Duodenal mucosa (tissue), 2 donors: ENCODE data around the gene SLC38A1.

ENCODE experiments used
- H3K27ac ChIP-seq: one replicate; pipeline ENCODE4 v1.7.0; 2013; ENCODE audit warnings: low read depth, low read length
- H3K27me3 ChIP-seq, 2 donors: one replicate each; pipeline ENCODE4 v1.7.0; 2013; ENCODE audit warnings: low read length in 2 of 2, control low read depth in 1 of 2; ENCODE audit not compliant: insufficient read depth in 2 of 2, control insufficient read depth in 1 of 2
- H3K36me3 ChIP-seq, 2 donors: one replicate each; pipeline ENCODE4 v1.7.0; 2013; ENCODE audit warnings: low read length in 2 of 2, control low read depth in 1 of 2; ENCODE audit not compliant: insufficient read depth in 2 of 2, control insufficient read depth in 1 of 2
- H3K4me1 ChIP-seq, 2 donors: one replicate each; pipeline ENCODE4 v1.7.0; 2013; ENCODE audit warnings: low read length in 2 of 2, control low read depth in 1 of 2; ENCODE audit not compliant: insufficient read depth in 2 of 2, control insufficient read depth in 1 of 2
- H3K4me3 ChIP-seq, 2 donors: one replicate each; pipeline ENCODE4 v1.7.0; 2013; ENCODE audit warnings: low read length in 2 of 2, low read depth in 1 of 2
- H3K9ac ChIP-seq, 2 donors: one replicate each; pipeline ENCODE4 v1.7.0; 2013; ENCODE audit warnings: low read length in 2 of 2, low read depth in 1 of 2
- H3K9me3 ChIP-seq, 2 donors: one replicate each; pipeline ENCODE4 v1.7.0; 2013; ENCODE audit warnings: low read length in 2 of 2, control low read depth in 1 of 2; ENCODE audit not compliant: control insufficient read depth in 1 of 2

SLC38A1 gene

DNA sequence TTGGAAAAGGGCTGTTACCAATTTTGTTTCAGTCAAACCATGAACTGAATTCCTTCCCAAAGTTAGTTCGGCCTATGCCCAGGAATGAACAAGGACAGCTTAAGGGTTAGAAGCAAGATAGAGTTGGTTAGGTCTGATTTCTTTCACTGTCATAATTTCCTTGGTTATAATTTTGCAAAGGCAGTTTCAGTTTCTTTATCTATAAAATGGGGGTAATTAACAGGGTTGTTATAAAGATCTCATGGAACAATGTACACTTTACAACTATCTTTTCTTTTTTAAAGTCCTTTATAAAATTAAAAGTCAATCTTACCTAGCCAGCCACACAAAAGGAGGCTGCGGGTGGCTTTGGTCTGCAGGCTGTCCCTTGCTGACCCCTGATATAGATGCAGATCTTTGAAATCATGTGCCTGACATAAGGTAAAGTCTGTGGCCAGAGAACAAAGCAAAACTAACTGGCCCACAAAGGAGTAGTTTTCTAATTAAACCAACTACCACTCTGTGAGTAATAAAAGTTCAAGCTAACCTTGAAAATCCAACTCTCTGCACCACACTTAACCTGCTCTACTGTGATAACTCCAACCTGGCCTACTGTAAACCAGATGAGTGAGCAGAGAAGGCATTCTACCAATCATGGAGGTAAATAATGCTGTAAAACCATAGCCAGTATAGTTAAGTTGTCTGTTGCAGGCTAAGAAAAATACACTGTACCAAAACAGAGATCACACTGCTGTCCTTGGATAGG lies 49.5 kb downstream of the SLC38A1 start:
- Histone ChIP-seq H3K9me3 (no peaks in the 10 kb centered on the region), H3K9ac (no peak overlapping the region), H3K4me3 (peak overlapping the region in 1 of 2 donors; percentile 33), H3K36me3 (peaks cover under 1 to 14% of the 10 kb centered on the region in 2 donors), H3K27ac (peak overlapping the region; percentile 1), H3K4me1 (peaks cover 25 to 47% of the 10 kb centered on the region in 2 donors), H3K27me3 (no peaks in the 10 kb centered on the region)

- H3K27ac ChIP-seq: no peak overlapping the region
- H3K36me3 ChIP-seq: peaks cover 0 to 9% of the 10 kb centered on the region in 2 donors
- no peaks in the 10 kb centered on the region for H3K9me3 ChIP-seq
- peak overlapping the region in 1 of 2 donors; percentile 28 for H3K4me3 ChIP-seq
- peaks cover 25 to 43% of the 10 kb centered on the region in 2 donors for H3K4me1 ChIP-seq
- no peak overlapping the region for H3K9ac ChIP-seq
- H3K27me3 ChIP-seq: no peaks in the 10 kb centered on the region
These were observed 50.3 kb downstream of the SLC38A1 start for GRCh38 chr12:46218322-46219095.

GRCh38 chr12:46217541-46218321 lies 51.1 kb downstream of the SLC38A1 start:
- Histone ChIP-seq H3K27me3 (no peaks in the 10 kb centered on the region), H3K4me1 (peaks cover 25 to 43% of the 10 kb centered on the region in 2 donors), H3K9me3 (no peaks in the 10 kb centered on the region), H3K4me3 (peak overlapping the region in 1 of 2 donors; percentile 28), H3K27ac (no peak overlapping the region), H3K9ac (no peak overlapping the region), H3K36me3 (peaks cover 0 to 9% of the 10 kb centered on the region in 2 donors)

DNA sequence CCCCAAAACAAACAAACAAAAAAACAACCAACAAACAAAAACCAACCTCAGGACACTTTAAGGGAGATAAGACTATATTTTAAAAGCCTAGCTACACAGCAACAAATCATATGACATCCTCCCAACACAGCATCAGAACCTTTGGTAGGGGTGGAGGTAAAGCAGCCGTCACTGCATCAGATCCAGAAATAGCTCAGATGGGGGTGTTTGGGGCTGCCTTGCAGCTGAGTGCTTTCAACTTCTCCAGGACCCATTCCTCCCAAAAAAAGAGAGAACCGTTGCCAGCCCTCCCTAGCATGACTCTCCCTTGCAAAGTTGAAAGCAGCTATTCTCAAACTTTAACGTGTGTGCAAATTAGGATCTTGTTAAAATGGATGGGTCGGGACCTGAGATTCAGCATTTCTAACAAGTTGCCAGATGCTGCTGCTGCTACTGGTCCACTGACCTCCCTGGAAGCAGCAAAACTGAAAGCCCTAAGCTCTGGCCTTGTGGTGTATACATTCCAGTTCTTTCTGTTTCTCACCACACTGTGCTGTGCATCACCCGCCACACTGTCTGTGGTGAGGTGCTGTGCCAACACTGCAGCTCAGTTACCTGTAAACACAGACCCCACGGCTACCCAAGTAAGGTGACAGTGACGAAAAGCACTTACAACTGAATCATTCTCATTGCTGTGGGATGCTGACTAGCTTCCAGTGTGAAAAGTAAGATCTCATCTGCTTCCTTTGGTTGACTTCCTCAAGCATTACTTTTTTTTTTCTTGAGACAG lies 54.0 kb downstream of the SLC38A1 start:
- Histone ChIP-seq H3K4me3 (no peak overlapping the region), H3K9me3 (no peaks in the 10 kb centered on the region), H3K9ac (no peak overlapping the region), H3K36me3 (peaks cover 0 to 6% of the 10 kb centered on the region in 2 donors), H3K4me1 (peaks cover 31 to 41% of the 10 kb centered on the region in 2 donors), H3K27ac (no peak overlapping the region), H3K27me3 (no peaks in the 10 kb centered on the region)

DNA sequence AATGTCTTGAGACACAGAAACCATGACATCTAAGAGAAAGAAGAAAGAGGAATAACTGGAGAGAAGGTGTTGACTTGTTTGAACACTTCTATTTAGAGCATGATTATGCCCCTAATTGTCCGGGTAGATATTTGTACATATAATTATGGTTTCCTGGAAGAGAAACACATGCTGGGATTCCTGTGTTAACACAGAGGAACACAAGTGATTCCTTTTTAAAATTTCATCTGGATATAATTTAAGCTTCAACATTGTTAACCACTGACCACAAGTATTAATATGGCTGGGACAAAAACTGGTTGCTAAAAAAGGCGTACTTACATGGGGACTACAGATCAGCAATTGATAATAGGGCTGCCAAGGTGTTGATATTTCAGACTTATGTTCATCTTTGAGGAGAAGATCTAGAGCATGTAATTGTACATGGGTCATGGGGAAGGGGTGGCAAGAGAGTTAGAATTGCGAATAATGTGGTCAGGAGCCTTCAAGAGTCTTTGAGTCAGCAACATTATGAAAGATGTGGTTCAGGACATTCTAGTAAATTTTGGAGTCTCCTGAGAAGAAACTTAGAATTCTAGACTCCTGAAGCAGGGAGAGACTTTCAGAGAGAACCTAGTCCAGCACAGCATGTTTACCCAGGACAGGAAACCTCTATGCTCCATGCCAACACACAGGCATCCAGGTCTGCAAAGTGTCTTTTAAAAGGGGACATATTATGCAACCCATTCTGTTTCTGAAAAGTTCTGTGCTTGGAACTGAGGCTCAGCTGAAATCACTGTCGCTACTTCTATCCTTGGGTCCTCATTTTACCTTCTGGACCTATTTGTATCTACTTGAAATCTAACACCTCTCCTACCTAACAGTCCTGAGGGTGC lies 56.5 kb downstream of the SLC38A1 start:
- no peak overlapping the region for H3K27ac ChIP-seq
- no peak overlapping the region for H3K9ac ChIP-seq
- H3K4me1 ChIP-seq: peaks cover 15 to 32% of the 10 kb centered on the region in 2 donors
- peaks cover 1 to 8% of the 10 kb centered on the region in 2 donors for H3K36me3 ChIP-seq
- H3K27me3 ChIP-seq: no peaks in the 10 kb centered on the region
- no peak overlapping the region for H3K4me3 ChIP-seq
- H3K9me3 ChIP-seq: no peaks in the 10 kb centered on the region

GRCh38 chr12:46210873-46211439 lies 57.9 kb downstream of the SLC38A1 start:
- H3K36me3 ChIP-seq: peaks cover 4 to 20% of the 10 kb centered on the region in 2 donors
- peaks cover 10 to 26% of the 10 kb centered on the region in 2 donors for H3K4me1 ChIP-seq
- no peak overlapping the region for H3K27ac ChIP-seq

GRCh38 chr12:46209914-46210872 lies 58.6 kb downstream of the SLC38A1 start:
- H3K4me3 ChIP-seq: no peak overlapping the region
- H3K4me1 ChIP-seq: peaks cover 9 to 21% of the 10 kb centered on the region in 2 donors
- H3K27ac ChIP-seq: no peak overlapping the region
- H3K9me3 ChIP-seq: no peaks in the 10 kb centered on the region
- no peak overlapping the region for H3K9ac ChIP-seq
- peaks cover 4 to 27% of the 10 kb centered on the region in 2 donors for H3K36me3 ChIP-seq
- H3K27me3 ChIP-seq: no peaks in the 10 kb centered on the region

More at GRCh38 chr12:46210873-46211439, 57.9 kb downstream of the SLC38A1 start:
- H3K9me3 ChIP-seq: no peaks in the 10 kb centered on the region
- H3K4me3 ChIP-seq: no peak overlapping the region
- no peak overlapping the region for H3K9ac ChIP-seq
- no peaks in the 10 kb centered on the region for H3K27me3 ChIP-seq

- no peaks in the 10 kb centered on the region for H3K27me3 ChIP-seq
- peaks cover 4 to 35% of the 10 kb centered on the region in 2 donors for H3K36me3 ChIP-seq
- no peaks in the 10 kb centered on the region for H3K9me3 ChIP-seq
- no peak overlapping the region for H3K27ac ChIP-seq
- peaks cover 9 to 21% of the 10 kb centered on the region in 2 donors for H3K4me1 ChIP-seq
- H3K4me3 ChIP-seq: no peak overlapping the region
- no peak overlapping the region for H3K9ac ChIP-seq
These were observed 59.7 kb downstream of the SLC38A1 start for GRCh38 chr12:46209170-46209569.
